NB4 (cell line): ENCODE measurements around the gene PCSK1.

Experiments used
- POLR2A ChIP-seq: IDR thresholded peaks from 2 replicates; pipeline ENCODE4 v1.6.1; 2011; ENCODE audit warnings: mild to moderate bottlenecking; ENCODE audit not compliant: insufficient read length; ENCODE audit errors: extremely low read depth
- TF ChIP-seq, protein P1 (sequence below): IDR thresholded peaks from one replicate; pipeline ENCODE4 v1.5.1; 2012; ENCODE audit warnings: low read depth, low read length
- TF ChIP-seq, protein P2 (sequence below): IDR thresholded peaks from 2 replicates; pipeline ENCODE4 v1.6.1; 2011; ENCODE audit warnings: low read depth, low read length

DNA sequence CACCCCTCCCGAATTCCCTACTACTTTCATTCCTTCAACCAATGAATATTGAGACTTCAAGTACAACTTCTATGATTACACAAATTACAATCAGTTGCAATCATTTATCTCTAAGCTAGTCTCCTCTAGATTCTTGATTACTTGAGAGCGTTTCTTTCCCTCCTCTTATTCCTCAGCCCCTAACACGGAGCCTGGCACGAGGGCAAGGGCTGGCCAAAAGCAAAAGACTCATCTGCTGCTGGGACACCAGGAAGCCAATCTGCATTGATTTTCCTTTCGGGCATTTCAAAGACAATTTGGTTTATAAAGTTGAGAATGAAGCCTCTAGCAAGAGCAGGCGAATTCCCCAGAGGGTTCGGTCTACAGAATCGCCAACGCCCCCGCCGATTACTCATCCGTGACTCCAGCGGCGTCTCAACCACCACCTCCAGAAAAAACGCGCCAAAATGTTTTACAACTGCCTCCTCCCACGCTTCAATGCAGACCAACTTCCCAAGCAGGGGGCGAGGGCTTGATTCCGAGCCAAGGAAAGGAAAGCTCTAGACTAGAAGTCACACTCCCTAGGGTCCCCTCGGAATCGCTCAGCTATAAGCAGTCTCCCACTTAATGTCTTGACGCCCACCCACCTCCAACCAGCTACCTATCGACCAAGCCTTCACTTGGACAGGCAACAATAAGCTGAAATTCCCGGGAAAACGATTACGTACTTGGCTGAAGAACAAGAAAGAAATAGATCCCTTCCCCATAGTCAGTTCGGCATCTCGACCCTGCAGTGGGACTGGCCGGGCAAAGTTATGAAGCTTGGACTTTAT, 1.5 kb downstream of the PCSK1 start:
- TF ChIP-seq, protein P1, sequence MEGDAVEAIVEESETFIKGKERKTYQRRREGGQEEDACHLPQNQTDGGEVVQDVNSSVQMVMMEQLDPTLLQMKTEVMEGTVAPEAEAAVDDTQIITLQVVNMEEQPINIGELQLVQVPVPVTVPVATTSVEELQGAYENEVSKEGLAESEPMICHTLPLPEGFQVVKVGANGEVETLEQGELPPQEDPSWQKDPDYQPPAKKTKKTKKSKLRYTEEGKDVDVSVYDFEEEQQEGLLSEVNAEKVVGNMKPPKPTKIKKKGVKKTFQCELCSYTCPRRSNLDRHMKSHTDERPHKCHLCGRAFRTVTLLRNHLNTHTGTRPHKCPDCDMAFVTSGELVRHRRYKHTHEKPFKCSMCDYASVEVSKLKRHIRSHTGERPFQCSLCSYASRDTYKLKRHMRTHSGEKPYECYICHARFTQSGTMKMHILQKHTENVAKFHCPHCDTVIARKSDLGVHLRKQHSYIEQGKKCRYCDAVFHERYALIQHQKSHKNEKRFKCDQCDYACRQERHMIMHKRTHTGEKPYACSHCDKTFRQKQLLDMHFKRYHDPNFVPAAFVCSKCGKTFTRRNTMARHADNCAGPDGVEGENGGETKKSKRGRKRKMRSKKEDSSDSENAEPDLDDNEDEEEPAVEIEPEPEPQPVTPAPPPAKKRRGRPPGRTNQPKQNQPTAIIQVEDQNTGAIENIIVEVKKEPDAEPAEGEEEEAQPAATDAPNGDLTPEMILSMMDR, result no peak
- no peak for TF ChIP-seq POLR2A
- TF ChIP-seq, protein P2, sequence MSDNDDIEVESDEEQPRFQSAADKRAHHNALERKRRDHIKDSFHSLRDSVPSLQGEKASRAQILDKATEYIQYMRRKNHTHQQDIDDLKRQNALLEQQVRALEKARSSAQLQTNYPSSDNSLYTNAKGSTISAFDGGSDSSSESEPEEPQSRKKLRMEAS, result no peak
